NCI-H446 treated with DMSO at 0.1 percent for 48 hours (cell line): Measurements from ENCODE around the gene IGFL1.
A peak's percentile ranks its signal among the peaks of the same experiment; 100 is the strongest.
"Not testable (repeated sequence)": the region's sequence is repeated elsewhere in the genome, so short reads cannot be mapped to it uniquely, and the experiment has no call there.

Source experiments
- DNase-seq: peaks from one replicate; lab custom pipeline; 2025; lab: John Stamatoyannopoulos, UW

Gene IGFL1

GRCh38 chr19:46225558-46226004 lies 4.0 kb upstream of the IGFL1 start:
- DNase-seq = no peak

DNA sequence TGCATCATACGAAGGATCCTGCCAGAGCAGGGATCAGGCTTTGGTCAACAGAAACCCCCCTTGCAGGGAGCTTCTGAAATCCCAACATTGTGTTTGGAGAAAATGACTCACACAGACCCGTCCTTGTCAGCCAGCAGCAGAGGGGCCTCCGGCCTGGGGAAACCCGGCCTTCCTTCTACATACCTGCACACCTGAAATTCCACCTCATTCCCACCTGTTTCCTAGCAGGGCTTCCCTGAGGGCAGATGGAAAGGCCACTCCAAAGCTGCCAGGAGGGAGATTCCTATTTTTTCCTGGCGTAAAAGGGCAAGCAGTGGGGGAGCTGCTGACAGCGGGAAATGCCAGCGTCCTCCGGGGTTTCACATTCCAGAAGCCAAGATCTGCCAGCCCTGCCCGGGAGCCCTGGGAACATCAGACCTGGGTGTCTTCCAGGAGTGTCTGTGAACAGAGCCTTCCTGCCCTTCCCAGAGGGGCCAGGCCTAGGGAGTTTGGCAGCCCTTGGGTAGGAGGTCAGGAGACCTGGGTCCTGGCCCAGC lies 3.0 kb upstream of the IGFL1 start:
- no peak for DNase-seq

GRCh38 chr19:46232029-46232428 lies 2.5 kb downstream of the IGFL1 start:
- DNase-seq = no peak

DNA sequence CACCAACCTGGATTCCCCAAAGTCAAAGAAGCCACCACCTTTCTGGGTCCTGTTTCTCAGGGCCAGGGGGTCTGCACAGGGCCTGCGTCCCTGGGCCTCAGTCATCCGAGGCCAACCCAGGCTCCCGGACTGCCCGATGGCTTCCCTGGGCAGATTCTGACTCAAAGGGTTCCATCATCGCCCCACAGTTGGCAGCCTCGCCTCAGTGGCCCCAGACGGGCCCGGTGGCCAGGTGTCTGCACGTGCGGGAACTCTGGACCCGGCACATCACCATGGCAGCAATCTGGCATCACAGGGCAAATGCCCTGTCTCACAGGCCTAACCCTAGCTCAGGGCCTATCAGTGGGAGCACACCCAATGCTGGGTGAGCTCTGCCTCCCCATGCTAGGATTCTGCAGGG lies 2.9 kb downstream of the IGFL1 start:
- no peak for DNase-seq

DNA sequence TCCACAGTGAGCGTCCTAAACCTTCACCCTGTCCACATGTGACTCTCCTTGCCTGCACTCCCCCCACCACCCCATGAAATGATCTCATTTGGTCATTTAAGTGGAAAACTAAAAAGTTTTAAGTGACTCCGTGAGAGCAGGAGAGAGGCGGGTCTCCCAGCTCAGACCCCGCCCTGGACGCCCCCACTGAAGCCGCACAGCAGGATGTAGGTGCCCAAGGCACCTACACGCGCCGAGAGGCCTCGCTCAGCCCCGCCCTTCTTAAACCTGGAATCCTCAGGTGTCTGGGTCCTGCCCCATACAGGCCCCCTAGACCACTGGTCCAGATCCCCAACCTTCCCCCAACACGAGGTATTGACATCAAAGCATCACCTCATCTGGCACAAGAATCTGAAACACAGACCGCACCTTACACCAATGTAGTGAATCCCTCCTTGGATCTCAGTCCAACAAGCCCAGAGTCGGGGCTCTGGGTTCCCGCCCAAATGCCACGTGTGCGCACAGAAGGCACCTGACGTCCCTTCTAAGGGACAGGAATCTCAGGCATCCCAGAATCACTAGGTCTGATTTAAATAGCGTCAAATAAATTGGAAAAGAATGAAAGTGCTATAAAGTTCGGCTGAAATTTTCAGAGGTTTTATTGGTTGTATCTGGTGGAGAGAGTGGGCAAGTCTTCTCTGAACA lies 3.5 kb downstream of the IGFL1 start:
- no peak for DNase-seq

- DNase-seq = not testable (repeated sequence)
Measured at GRCh38 chr19:46233871-46234270, 4.3 kb downstream of the IGFL1 start.

- DNase-seq = not testable (repeated sequence)
Measured at GRCh38 chr19:46238141-46238540, 8.6 kb downstream of the IGFL1 start.

DNA sequence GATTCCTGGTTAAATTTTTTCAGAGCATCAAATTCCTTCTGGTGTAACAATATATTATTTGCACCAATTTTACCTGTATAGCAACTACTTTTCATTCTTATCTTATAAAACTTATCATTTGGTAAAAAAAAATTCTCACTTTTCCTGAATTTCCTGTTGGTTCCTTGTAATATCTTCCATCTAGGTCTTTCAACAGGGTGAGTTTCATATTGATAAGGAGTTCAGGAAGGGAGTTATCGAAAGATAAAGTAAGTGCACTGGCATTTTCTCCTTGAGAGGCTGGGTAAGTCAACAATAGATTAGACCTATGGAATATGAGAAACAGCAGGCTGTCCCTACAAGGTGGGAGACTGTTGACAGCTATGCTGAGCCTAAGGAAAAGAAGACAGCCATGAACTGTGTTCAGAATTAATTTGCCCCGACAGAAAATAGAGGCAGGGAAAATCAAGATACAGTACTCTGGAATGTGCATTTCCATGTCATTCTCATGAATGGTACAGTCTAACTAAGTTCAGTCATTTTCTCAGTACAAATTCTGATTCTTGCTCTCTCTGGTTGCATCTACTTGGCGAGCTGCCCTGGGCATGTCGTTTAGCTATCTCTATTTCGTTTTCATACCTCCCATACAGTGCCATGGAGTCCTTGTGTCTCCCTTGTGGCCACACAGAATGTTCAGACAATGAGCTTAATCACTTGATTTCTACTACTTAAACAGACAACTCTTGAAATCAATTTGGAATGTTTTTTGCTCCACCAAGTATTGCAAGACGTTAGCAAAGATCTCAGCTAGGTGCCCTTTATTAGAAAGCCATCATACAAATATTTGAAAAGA lies 9.9 kb downstream of the IGFL1 start:
- no peak for DNase-seq

DNA sequence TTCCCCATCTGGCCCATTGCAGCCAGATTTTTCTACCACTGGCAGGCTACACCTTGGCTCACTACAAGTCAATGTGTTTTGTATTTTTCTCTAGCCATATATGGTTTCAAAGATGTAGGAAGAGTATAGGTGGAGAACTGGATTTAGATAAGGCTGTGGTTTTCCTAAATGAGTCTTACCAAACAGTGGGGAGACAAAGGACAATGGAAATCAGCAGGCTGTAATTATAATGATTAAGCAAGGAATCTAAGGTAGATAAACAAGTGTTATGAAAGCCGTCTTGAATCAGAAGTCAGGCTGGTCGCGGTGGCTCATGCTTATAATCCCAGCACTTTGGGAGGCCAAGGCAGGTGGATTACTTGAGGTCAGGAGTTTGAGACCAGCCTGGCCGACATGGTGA lies 11.2 kb downstream of the IGFL1 start:
- DNase-seq = no peak

DNA sequence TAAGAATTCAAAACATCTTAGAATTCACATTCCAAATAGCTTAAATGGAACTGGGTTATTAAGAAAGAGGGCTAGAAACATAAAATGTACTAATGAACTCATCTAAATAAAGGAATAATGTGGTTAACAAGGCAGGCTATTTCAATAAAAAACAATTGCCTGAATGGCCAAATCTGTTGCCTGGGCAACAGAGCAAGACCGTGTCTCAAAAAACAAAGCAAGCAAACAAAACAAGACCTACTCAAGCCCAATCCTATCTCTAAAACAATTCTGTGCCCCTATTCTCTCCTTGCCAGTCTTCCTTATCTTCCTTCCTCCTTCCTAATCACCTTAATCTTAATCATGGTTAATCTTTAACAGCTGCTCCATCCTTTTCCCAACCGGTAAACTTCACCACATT lies 12.1 kb downstream of the IGFL1 start:
- DNase-seq = no peak

DNA sequence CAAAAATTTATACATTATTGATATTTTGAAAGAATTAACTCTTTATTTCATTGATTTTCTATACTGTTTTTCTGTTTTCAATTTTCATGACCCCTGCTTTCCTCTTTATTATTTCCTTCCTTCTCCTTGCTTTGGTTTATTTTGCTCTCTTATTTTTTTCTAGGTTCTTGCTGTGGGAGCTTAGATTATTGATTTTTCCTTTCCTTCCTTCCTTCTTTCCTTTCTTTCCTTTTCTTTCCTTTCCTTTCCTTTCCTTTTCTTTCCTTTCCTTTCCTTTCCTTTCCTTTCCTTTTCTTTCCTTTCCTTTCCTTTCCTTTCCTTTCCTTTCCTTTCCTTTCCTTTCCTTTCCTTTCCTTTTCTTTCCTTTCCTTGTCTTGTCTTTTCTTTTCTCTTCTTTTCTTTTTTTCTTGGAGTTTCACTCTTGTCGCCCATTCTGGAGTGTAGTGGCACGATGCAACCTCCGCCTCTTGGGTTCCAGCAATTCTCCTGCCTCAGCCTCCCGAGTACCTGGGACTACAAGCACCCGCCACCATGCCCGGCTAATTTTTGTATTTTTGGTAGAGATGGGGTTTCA lies 13.6 kb downstream of the IGFL1 start:
- not testable (repeated sequence) for DNase-seq

DNA sequence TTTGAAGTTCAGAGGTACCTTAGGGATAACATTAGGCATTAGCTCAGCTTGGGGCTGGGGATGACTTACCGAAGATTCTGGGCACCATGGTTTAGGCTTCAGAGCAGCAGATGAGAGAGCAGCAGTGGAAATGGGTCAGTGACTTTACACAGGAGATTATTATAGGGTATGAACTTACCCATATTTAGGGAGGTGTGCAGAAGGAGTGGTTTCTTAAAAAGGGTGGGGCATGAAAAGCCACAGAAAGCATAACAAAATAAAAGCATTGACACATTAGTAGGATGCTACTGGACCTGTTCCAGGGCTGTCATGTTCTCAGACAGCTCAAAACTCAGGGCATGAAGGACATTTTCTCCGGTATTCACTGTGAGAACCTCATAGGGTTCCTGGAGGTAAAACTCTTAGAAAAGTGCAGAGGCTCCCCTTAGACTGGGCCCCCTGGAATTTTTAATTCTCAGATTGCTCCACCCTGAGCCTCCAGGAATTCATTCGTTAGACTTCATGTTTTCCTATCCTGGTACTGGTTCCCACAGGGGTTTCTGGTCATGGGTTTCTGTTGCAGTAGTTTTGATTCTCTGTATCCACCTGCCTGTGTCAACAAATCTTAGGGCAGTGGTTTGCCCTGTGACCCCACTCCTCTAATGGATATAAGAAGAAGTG lies 20.7 kb downstream of the IGFL1 start:
- no peak for DNase-seq

GRCh38 chr19:46251416-46251815 lies 21.9 kb downstream of the IGFL1 start:
- no peak for DNase-seq

DNA sequence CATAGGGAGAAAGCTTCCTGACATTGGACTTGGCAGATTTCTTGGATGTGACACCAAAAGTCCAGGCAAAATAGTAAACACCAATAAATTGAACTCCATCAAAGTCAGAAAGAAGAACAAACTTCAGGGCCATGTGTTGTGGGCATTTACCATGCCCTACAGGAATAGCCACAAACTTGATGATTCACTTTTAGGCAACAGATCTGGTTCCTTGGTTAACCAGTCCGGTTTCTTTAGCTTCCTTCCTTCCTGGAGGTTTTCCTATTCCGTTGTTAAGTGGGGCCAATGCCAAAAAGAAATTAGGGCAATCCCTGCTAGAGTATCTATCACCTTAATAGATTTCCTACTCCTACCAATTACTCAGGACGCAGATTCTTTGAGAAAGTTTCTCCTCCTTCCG lies 25.2 kb downstream of the IGFL1 start:
- no peak for DNase-seq

GRCh38 chr19:46256855-46257254 lies 27.3 kb downstream of the IGFL1 start:
- DNase-seq = no peak

DNA sequence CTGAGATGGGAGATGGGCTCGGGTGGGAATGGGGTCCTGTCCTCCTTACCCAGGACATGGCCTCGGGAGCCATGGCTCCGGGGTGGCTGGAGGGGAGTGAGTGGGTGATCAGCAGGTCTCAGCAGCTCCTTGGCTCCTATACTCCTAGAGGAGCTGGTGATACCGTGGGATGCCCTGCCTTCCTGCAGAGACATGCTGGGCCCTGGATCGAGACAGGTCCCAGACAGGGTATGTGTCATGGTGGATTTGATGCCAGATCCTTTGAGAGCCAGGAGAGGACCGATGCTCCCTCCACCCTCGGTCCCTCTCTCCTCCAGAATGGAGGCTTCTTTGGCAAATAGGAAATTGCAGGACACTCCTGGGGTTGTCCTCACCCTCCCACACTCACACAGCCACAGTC lies 32.0 kb downstream of the IGFL1 start:
- DNase-seq = not testable (repeated sequence)

DNA sequence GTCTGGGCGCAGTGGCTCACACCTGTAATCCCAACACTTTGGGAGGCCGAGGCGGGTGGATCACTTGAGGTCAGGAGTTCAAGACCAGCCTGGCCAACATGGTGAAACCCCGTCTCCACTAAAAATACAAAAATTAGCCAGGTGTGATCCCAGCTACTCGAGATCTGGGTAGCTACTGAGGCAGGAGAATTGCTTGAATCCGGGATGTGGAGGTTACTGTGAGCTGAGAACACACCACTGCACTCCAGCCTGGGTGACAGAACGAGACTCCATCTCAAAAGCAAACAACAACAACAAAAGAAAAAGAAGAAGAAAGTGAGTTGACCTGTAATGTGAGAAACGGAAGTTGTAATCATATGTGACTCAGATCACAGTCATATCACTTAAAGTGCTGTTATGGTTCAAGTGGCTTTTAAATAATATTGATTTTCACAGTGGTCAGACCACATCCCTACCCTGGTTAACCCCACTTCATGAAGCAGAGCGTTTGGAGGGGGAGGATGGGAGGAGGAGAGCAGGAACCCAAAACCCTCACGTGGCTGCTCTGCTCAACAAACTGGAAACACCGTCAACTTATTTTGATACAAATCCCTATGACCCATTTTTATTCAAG lies 33.2 kb downstream of the IGFL1 start:
- DNase-seq = not testable (repeated sequence)

- not testable (repeated sequence) for DNase-seq
Measured at GRCh38 chr19:46264801-46265200, 35.3 kb downstream of the IGFL1 start.

DNA sequence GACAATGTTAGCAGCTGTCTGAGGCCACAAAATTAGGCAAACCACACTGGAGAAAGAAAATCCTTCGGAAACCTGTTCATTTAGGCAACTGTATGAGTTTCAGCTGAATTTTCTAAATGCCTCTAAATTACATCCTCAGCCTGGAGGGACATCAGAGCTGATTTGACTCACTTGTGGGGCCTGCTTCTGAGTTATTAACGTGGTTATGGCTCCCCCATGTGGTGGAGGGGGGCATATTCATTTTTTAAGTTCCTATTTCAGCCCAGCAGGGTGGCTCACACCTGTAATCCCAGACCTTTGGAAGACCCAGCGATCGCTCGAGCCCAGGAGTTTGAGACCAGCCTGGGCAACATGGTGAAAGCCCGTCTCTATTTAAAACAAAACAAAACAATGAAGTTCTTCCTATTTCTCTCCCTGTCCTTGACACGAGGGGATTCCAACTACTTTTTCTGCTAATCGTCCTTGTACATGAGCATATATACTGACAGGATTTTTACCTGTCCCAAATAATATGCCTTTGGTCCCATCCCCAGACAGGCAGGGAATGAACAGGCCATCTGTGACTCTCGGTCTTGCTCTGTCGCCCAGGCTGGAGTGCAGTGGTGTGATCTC lies 35.8 kb downstream of the IGFL1 start:
- DNase-seq = peak; percentile 43

GRCh38 chr19:46269101-46269500 lies 39.6 kb downstream of the IGFL1 start:
- DNase-seq = no peak

DNA sequence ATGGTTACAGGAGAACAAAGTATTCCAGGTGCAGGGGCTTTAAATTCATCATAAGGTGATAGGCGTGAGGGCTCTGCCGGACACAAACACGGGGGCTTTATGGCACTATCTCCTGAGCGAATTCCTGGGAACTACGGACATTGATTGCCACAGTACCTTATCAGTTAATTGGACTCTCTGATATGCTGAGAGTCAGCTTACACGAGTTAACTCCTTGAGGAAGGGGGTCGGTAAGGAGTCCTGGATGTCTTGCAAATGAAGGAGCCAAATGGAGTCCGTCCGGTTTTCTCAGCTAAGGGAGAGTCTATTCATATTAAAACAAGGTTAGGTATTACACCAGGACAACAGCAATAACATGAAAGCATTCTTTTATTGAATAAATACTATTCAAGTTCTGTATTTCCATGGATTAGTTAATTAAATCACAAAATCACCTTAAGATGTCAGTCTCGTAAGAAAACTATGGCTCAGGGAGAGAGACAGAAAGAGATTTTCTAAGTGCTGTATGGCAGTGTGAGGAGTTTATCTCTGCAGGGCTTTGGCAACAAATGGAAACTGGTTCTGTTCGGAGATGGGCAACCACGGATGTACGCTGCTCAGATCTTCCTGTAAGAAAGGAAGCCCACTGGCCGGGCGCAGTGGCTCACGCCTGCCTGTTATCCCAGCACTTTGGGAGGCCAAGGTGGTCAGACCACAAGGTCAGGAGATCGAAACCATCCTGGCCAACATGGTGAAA lies 41.1 kb downstream of the IGFL1 start:
- DNase-seq = no peak
